Thyroid gland (tissue), 4 donors: ENCODE measurements around the gene DSTN. TPM values are rescaled to one million over a fixed set of nuclear protein-coding genes. Genes with fewer than 3 reads are reported as not detected.
A peak's percentile ranks its signal among the peaks of the same experiment; 100 is the strongest.

Source experiments
- DNase-seq, 2 donors: peaks; one replicate each; pipeline ENCODE4 v3.0.0-alpha.2; 2019
- H3K27ac ChIP-seq, 3 donors: fragments of 200-600 bp; sonication (generic); 1 replicate in 2 of 3; 2 replicates in 1 of 3; pipeline ENCODE4 v1.5.1; 2016 to 2019; ENCODE audit warnings: mild to moderate bottlenecking in 1 of 3, moderate library complexity in 1 of 3
- H3K27me3 ChIP-seq: fragments of 200-600 bp; sonication (generic); one replicate; pipeline ENCODE4 v1.5.1; 2019
- H3K36me3 ChIP-seq, 2 donors: fragments of 200-600 bp; sonication (generic); one replicate each; pipeline ENCODE4 v1.5.1; 2016 to 2019
- H3K4me1 ChIP-seq, 2 donors: fragments of 200-600 bp; sonication (generic); one replicate each; pipeline ENCODE4 v1.5.1; 2017 to 2019
- H3K4me3 ChIP-seq, 3 donors: fragments of 200-600 bp; sonication (generic); replicated peaks in 1 of 3; 1 replicate in 2 of 3; 2 replicates in 1 of 3; pipeline ENCODE4 v1.5.1; 2016; ENCODE audit warnings: mild to moderate bottlenecking in 1 of 3
- H3K9me3 ChIP-seq: fragments of 200-600 bp; sonication (generic); one replicate; pipeline ENCODE4 v1.5.1; 2017
- CTCF ChIP-seq, 6 experiments: fragments of 200-600 bp in 3 of 6; fragments of 450-650 bp in 3 of 6; sonication (generic) in 3 of 6; IDR thresholded peaks; one replicate each; pipeline ENCODE4 v1.5.1; 2016 to 2019; ENCODE audit warnings: antibody characterized with exemption in 6 of 6, mild to moderate bottlenecking in 2 of 6, inconsistent platforms in 1 of 6, moderate library complexity in 1 of 6
- POLR2A ChIP-seq, 2 donors: fragments of 450-650 bp; IDR thresholded peaks; one replicate each; pipeline ENCODE4 v1.6.1; 2017; ENCODE audit warnings: antibody characterized with exemption in 2 of 2, mild to moderate bottlenecking in 2 of 2, moderate library complexity in 1 of 2
- WGBS, 2 donors: methylation state at CpG; one replicate each; pipeline ENCODE4 v1.1.5; 2017; 5-methylcytosine and 5-hydroxymethylcytosine counted together
- intact Hi-C: fragments of 100-400 bp; cut with DNase I; formaldehyde crosslinking; loops from one replicate; pipeline ENCODE4 v1.15.1; 2023
- total RNA-seq, 4 donors: library from RNA; depleted of rRNA; stranded (reverse); fragments of >200 nt; gene quantifications; one replicate each; pipeline ENCODE4 v1.2.3, GENCODE V29; 2016

Gene DSTN
- total RNA-seq, 4 donors from 2014 or later, result 504 to 681 (median 560) TPM

DNA sequence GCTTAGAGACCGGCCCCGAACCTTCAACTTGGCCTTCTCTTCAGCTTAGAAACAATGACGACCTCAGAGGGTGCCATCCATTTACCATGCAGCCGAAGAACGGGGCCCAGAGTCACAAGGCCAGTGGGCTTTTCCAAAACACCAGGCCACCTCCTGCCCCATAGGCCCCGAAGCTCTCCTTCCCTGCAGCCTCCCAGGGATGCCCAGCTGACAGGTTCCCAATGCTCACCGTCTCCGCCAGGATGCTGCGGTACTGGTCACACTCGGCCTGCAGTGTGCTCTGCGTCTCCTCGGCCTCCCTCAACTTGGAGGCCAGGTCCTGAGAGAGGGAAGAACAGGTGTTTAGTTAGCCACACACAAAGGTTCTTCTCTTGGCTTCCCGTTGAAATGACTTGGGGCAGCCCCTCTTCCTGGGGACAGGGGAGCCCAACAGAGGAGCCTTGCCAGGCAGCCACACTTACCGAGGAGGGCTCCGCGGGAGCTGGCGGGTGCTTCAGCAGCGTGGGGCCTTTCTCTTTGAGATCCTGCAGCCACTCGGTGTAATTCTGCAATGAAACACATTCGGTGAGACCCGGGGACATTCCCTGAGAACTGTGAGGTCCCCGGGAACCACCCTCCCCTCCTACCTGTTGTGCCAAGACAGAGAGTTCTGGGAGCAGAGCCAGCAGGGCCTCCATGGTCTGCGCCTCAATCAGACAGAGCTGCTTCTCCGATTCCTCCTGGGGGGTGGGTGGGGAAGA is 51.5 kb downstream of the DSTN start:
- intact Hi-C loops, result no loop called here
- Histone ChIP-seq H3K36me3 (peaks cover 77 to 94% of the 10 kb centered on the region in 2 donors), H3K4me3 (no peak overlapping the region), H3K27me3 (no peaks in the 10 kb centered on the region), H3K9me3 (no peaks in the 10 kb centered on the region), H3K27ac (no peak overlapping the region), H3K4me1 (peaks cover 9 to 10% of the 10 kb centered on the region in 2 donors)
- peak; percentile 1 to 2 for DNase-seq
- WGBS, 2 donors, result 90 to 92% methylated on average over 16 to 20 of the region's 24 CpGs
- TF ChIP-seq CTCF (IDR thresholded peaks at IDR 0.05) (no peak), POLR2A (IDR thresholded peaks at IDR 0.05) (no peak)

DNA sequence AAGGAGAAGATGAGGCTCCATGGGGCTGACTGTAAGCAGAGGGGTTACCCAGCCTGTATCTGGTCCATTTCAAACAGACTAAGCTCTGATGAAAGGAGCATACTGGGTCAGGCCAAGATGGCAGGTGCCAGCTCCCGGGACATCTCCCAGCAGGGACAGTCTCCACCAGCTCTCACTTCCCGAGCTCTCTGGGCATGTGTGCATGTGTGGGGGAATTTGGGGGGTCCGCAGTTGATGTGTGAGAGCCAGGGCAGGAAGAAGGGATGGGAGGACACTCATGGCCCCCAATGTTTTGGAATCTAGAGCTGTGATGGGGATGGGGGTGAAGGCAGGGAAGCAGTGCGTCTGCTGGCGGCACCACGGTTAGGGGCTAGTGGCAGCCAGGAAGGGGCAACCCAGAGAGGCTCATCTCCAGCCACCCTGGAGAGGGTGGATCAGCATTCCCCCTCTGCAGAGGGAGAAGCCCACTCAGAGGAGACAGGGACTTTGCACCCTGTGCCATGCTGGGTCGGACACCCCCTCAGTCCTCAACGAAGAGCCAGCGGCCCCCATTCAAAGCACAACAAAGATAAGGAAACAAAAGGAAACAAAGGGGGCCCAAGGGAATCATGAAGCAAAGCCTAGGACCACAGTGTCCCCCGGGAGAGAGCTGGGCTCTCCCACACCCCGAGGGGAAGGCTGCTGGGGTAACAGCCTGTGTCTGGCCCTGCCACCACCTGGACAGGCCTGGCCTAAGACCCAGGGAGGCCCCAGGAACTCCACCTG is 52.4 kb downstream of the DSTN start:
- 88 to 91% methylated on average over 10 to 11 of the region's 11 CpGs for WGBS, 2 donors
- intact Hi-C loops, result no loop called here
- TF ChIP-seq POLR2A (IDR thresholded peaks at IDR 0.05) (no peak), CTCF (IDR thresholded peaks at IDR 0.05) (no peak)
- H3K27ac ChIP-seq, result no peak overlapping the region
- H3K4me1 ChIP-seq, result peaks cover 7 to 9% of the 10 kb centered on the region in 2 donors
- H3K36me3 ChIP-seq, result peaks cover 78 to 94% of the 10 kb centered on the region in 2 donors
- no peak overlapping the region for H3K4me3 ChIP-seq
- DNase-seq, result peak in 1 of 2 donors; percentile 1
- H3K9me3 ChIP-seq, result no peaks in the 10 kb centered on the region
- H3K27me3 ChIP-seq, result no peaks in the 10 kb centered on the region

GRCh38 chr20:17622851-17623508 is 53.1 kb downstream of the DSTN start:
- intact Hi-C loops, result no loop called here
- DNase-seq, result peak in 1 of 2 donors; percentile 2
- no peak for TF ChIP-seq POLR2A (IDR thresholded peaks at IDR 0.05)
- no peak for TF ChIP-seq CTCF (IDR thresholded peaks at IDR 0.05)
- Histone ChIP-seq H3K4me1 (peaks cover under 1 to 2% of the 10 kb centered on the region in 2 donors), H3K4me3 (no peak overlapping the region), H3K9me3 (no peaks in the 10 kb centered on the region), H3K36me3 (peaks cover 84 to 96% of the 10 kb centered on the region in 2 donors), H3K27me3 (no peaks in the 10 kb centered on the region), H3K27ac (no peak overlapping the region)
- WGBS, 2 donors, result 87 to 90% methylated on average over 7 to 9 of the region's 9 CpGs

- intact Hi-C loops, result no loop called here
- Histone ChIP-seq H3K9me3 (no peaks in the 10 kb centered on the region), H3K4me1 (no peaks in the 10 kb centered on the region), H3K36me3 (peaks cover 88 to 97% of the 10 kb centered on the region in 2 donors), H3K4me3 (no peak overlapping the region), H3K27ac (no peak overlapping the region), H3K27me3 (no peaks in the 10 kb centered on the region)
- peak in 1 of 2 donors; percentile 1 for DNase-seq
- no peak for TF ChIP-seq POLR2A (IDR thresholded peaks at IDR 0.05)
- no peak for TF ChIP-seq CTCF (IDR thresholded peaks at IDR 0.05)
- 93 to 96% methylated on average over 12 of the region's 12 CpGs for WGBS, 2 donors
Measured at GRCh38 chr20:17624070-17624469, 54.2 kb downstream of the DSTN start.
